SK-N-SH treated with all-trans-retinoic acid at 6 μM for 48 hours (cell line): ENCODE results near the gene DISP3.

Experiments
- GLIS3 ChIP-seq: fragments of 250-450 bp; sonication (Bioruptor Pico); IDR thresholded peaks from 2 replicates; pipeline ENCODE4 v1.5.0; 2020; ENCODE audit warnings: mild to moderate bottlenecking, moderate library complexity
- TOX ChIP-seq: fragments of 250-450 bp; sonication (Bioruptor Pico); IDR thresholded peaks from 2 replicates; pipeline ENCODE4 v1.8.0; 2021; ENCODE audit warnings: mild to moderate bottlenecking, moderate library complexity, borderline replicate concordance
- TSHZ2 ChIP-seq: fragments of 250-450 bp; sonication (Bioruptor Pico); IDR thresholded peaks from 2 replicates; pipeline ENCODE4 v1.5.0; 2020; ENCODE audit warnings: mild to moderate bottlenecking, moderate library complexity
- ZFP3 ChIP-seq: fragments of 250-450 bp; sonication (Bioruptor Pico); IDR thresholded peaks from 2 replicates; pipeline ENCODE4 v1.5.0; 2020; ENCODE audit warnings: mild to moderate bottlenecking, moderate library complexity

- TF ChIP-seq ZFP3 (CRISPR knock-in tag) (no peak), TSHZ2 (CRISPR knock-in tag) (no peak), GLIS3 (CRISPR knock-in tag) (no peak), TOX (CRISPR knock-in tag) (no peak)
Observed at GRCh38 chr1:11543796-11544195, 64.8 kb downstream of the DISP3 start.
